Measurements from ENCODE around the gene YEATS4. TPM values are rescaled to one million over a fixed set of nuclear protein-coding genes. Genes with fewer than 3 reads are reported as not detected.

Gene YEATS4
- total and polyA plus RNA-seq, 2 experiments from 2014 or later: 17.2 to 60.4 TPM

DNA sequence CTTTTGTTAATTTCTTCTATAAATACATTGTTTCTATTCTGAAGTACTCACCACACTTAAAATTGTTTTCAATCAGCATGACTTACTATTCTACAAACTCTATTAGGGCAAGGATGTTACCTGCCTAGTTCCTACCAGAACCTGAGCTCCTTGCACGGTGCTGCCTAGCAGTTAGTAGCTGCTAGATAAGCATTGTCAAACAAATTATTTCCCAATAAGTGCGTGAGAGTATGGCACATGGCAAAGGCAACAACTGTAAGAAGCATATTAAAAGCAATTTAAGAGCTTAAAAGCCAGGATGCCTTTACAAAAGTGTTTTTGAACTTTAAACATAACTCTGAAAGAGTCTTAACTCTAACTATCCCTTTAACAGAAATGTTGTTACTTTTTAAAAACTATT is 19.5 kb upstream of the YEATS4 start:
- no peaks in the 10 kb centered on the region for H3K9me2 ChIP-seq (ENCODE audit: insufficient read depth)
- no peaks in the 10 kb centered on the region for H3F3A ChIP-seq (ENCODE audit: insufficient read depth)
- H3K36me3 ChIP-seq (ENCODE audit: low read depth): no peaks in the 10 kb centered on the region
- no peaks in the 10 kb centered on the region for H3K9me3 ChIP-seq (ENCODE audit: low read depth)
- DNase-seq: no peak
- no peak overlapping the region for H3K4me2 ChIP-seq (ENCODE audit: unreplicated experiment)
- no peak for TF ChIP-seq EZH2phosphoT487 (IDR thresholded peaks at IDR 0.05; ENCODE audit: insufficient read depth, low read depth)
- no peak for TF ChIP-seq EZH2 (IDR thresholded peaks at IDR 0.05; ENCODE audit: insufficient read depth, poor library complexity, severe bottlenecking)
- in situ Hi-C loops (cut with MboI): no loop called here
- WGBS, 2 experiments (ENCODE audit: low coverage in 1 of 2, low lambda C conversion rate in 2 of 2, missing lambda C conversion rate in 2 of 2): 62 to 64% methylated on average over 2 of the region's 2 CpGs
- no peaks in the 10 kb centered on the region for H3K79me2 ChIP-seq (ENCODE audit: insufficient read depth)
- no peak overlapping the region for H2AFZ ChIP-seq
- H3K4me1 ChIP-seq (ENCODE audit: insufficient read depth): no peaks in the 10 kb centered on the region
- H3K27me3 ChIP-seq (replicated peaks; ENCODE audit: insufficient read depth): peaks cover 31% of the 10 kb centered on the region; the same call in 1 of the 2 replicates
- no peak overlapping the region for H3K27ac ChIP-seq
- H4K20me1 ChIP-seq (ENCODE audit: insufficient read depth): no peaks in the 10 kb centered on the region
- H3K9ac ChIP-seq: no peak overlapping the region
- H3K4me3 ChIP-seq: no peak overlapping the region

- Histone ChIP-seq H3K79me2 (ENCODE audit: insufficient read depth) (no peaks in the 10 kb centered on the region), H3K9me3 (ENCODE audit: low read depth) (no peaks in the 10 kb centered on the region), H3K9me2 (ENCODE audit: insufficient read depth) (no peaks in the 10 kb centered on the region), H3K9ac (no peak overlapping the region), H2AFZ (no peak overlapping the region), H3F3A (ENCODE audit: insufficient read depth) (no peaks in the 10 kb centered on the region), H3K4me2 (ENCODE audit: unreplicated experiment) (no peak overlapping the region), H3K4me1 (ENCODE audit: insufficient read depth) (no peaks in the 10 kb centered on the region), H3K27ac (no peak overlapping the region), H3K36me3 (ENCODE audit: low read depth) (no peaks in the 10 kb centered on the region), H3K4me3 (no peak overlapping the region), H4K20me1 (ENCODE audit: insufficient read depth) (no peaks in the 10 kb centered on the region), H3K27me3 (replicated peaks; ENCODE audit: insufficient read depth) (peaks cover 28% of the 10 kb centered on the region; the same call in 1 of the 2 replicates)
- in situ Hi-C loops (cut with MboI): no loop called here
- TF ChIP-seq EZH2 (IDR thresholded peaks at IDR 0.05; ENCODE audit: insufficient read depth, poor library complexity, severe bottlenecking): no peak
- 39 to 42% methylated on average over 5 of the region's 5 CpGs for WGBS, 2 experiments (ENCODE audit: low coverage in 1 of 2, low lambda C conversion rate in 2 of 2, missing lambda C conversion rate in 2 of 2)
- DNase-seq: no peak
These were observed 18.2 kb upstream of the YEATS4 start for GRCh38 chr12:69341328-69341727.

GRCh38 chr12:69342421-69342820 is 17.1 kb upstream of the YEATS4 start:
- H4K20me1 ChIP-seq (ENCODE audit: insufficient read depth): no peaks in the 10 kb centered on the region
- no peak overlapping the region for H3K4me2 ChIP-seq (ENCODE audit: unreplicated experiment)
- H3K4me1 ChIP-seq (ENCODE audit: insufficient read depth): no peaks in the 10 kb centered on the region
- H3K79me2 ChIP-seq (ENCODE audit: insufficient read depth): no peaks in the 10 kb centered on the region
- no peak overlapping the region for H2AFZ ChIP-seq
- no peak overlapping the region for H3K4me3 ChIP-seq
- H3F3A ChIP-seq (ENCODE audit: insufficient read depth): no peaks in the 10 kb centered on the region
- no peak for DNase-seq
- 26 to 39% methylated on average over 2 of the region's 2 CpGs for WGBS, 2 experiments (ENCODE audit: low coverage in 1 of 2, low lambda C conversion rate in 2 of 2, missing lambda C conversion rate in 2 of 2)
- no peaks in the 10 kb centered on the region for H3K9me2 ChIP-seq (ENCODE audit: insufficient read depth)
- H3K27me3 ChIP-seq (replicated peaks; ENCODE audit: insufficient read depth): peaks cover 28% of the 10 kb centered on the region; the same call in 1 of the 2 replicates
- TF ChIP-seq EZH2 (IDR thresholded peaks at IDR 0.05; ENCODE audit: insufficient read depth, poor library complexity, severe bottlenecking) (no peak), EZH2phosphoT487 (IDR thresholded peaks at IDR 0.05; ENCODE audit: insufficient read depth, low read depth) (no peak)
- in situ Hi-C loops (cut with MboI): no loop called here
- H3K9me3 ChIP-seq (ENCODE audit: low read depth): no peaks in the 10 kb centered on the region
- H3K27ac ChIP-seq: no peak overlapping the region
- no peaks in the 10 kb centered on the region for H3K36me3 ChIP-seq (ENCODE audit: low read depth)
- H3K9ac ChIP-seq: no peak overlapping the region

DNA sequence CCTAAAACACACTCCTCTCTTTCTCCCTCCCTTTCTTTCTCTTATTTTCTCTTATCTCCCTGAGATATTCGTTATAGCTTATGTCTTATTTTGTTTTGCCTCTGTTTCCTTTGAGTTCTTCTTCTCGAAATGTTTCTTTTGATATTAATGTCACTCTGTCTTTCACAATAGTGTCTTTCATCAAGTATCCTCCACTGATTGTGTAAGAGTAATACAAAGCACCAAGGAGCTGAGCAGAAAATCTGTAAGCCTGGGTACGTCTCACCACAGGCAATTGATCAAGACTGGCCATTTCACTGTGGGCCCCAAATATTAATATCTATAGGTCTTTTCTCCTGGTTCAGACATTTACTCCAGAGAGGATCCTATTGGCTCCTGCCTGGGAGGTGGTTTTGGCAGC is 16.2 kb upstream of the YEATS4 start:
- Histone ChIP-seq H3K79me2 (ENCODE audit: insufficient read depth) (no peaks in the 10 kb centered on the region), H3K4me1 (ENCODE audit: insufficient read depth) (no peaks in the 10 kb centered on the region), H3K9ac (no peak overlapping the region), H3K27ac (no peak overlapping the region), H3K27me3 (replicated peaks; ENCODE audit: insufficient read depth) (peaks cover 28% of the 10 kb centered on the region; the same call in 1 of the 2 replicates), H3F3A (ENCODE audit: insufficient read depth) (no peaks in the 10 kb centered on the region), H3K4me3 (no peak overlapping the region), H3K36me3 (ENCODE audit: low read depth) (no peaks in the 10 kb centered on the region), H3K9me2 (ENCODE audit: insufficient read depth) (no peaks in the 10 kb centered on the region), H3K4me2 (ENCODE audit: unreplicated experiment) (no peak overlapping the region), H2AFZ (no peak overlapping the region), H4K20me1 (ENCODE audit: insufficient read depth) (no peaks in the 10 kb centered on the region), H3K9me3 (ENCODE audit: low read depth) (no peaks in the 10 kb centered on the region)
- in situ Hi-C loops (cut with MboI): no loop called here
- DNase-seq: no peak
- no peak for TF ChIP-seq EZH2phosphoT487 (IDR thresholded peaks at IDR 0.05; ENCODE audit: insufficient read depth, low read depth)
- no peak for TF ChIP-seq EZH2 (IDR thresholded peaks at IDR 0.05; ENCODE audit: insufficient read depth, poor library complexity, severe bottlenecking)
- WGBS, 2 experiments (ENCODE audit: low coverage in 1 of 2, low lambda C conversion rate in 2 of 2, missing lambda C conversion rate in 2 of 2): 49 to 51% methylated on average over 3 of the region's 3 CpGs
